A673 (cell line): Measurements from ENCODE around the gene CDKN2B-AS1. TPM values are rescaled to one million over a fixed set of nuclear protein-coding genes. Genes with fewer than 3 reads are reported as not detected.

Experiments
- BruUV-seq: library from RNA; stranded (reverse); fragments of 400-500 nt; replicated peaks from 2 replicates; lab custom pipeline; 2021; lab: Mats Ljungman, UMichigan
- CTCF ChIA-PET: fragments of 300-600 bp; sonication (Branson Sonifier 250); formaldehyde crosslinking; loops from one replicate; lab custom pipeline; 2022; ENCODE audit warnings: antibody characterized with exemption; lab: Charles Lee
- POLR2A ChIA-PET: fragments of 300-600 bp; sonication (Branson Sonifier 250); formaldehyde crosslinking; loops from one replicate; lab custom pipeline; 2022; ENCODE audit warnings: antibody characterized with exemption; ENCODE audit not compliant: low non-redundant PET; lab: Charles Lee
- DNase-seq: peaks from one replicate; pipeline ENCODE4 v3.0.0-alpha.2; 2015; ENCODE audit warnings: low spot score
- H3K27ac ChIP-seq: fragments of 200-600 bp; sonication (generic); 2 replicates; pipeline ENCODE4 v1.5.1; 2016; ENCODE audit warnings: mixed run types, low read depth, mild to moderate bottlenecking, mixed read lengths, antibody characterized with exemption, low read length; ENCODE audit not compliant: poor library complexity, severe bottlenecking
- H3K27me3 ChIP-seq: fragments of 200-600 bp; sonication (generic); replicated peaks from 2 replicates; pipeline ENCODE4 v1.6.1; 2017; ENCODE audit warnings: mixed run types, low read depth, mild to moderate bottlenecking, mixed read lengths, antibody characterized with exemption, low read length; ENCODE audit not compliant: insufficient read depth, poor library complexity
- H3K36me3 ChIP-seq: fragments of 200-600 bp; sonication (generic); 2 replicates; pipeline ENCODE4 v1.6.1; 2016; ENCODE audit warnings: mixed run types, mild to moderate bottlenecking, mixed read lengths, antibody characterized with exemption, low read length; ENCODE audit not compliant: insufficient read depth, poor library complexity, severe bottlenecking
- H3K4me1 ChIP-seq: fragments of 200-600 bp; sonication (generic); 2 replicates; pipeline ENCODE4 v1.6.1; 2017; ENCODE audit warnings: mixed run types, mild to moderate bottlenecking, mixed read lengths, antibody characterized with exemption, low read length; ENCODE audit not compliant: insufficient read depth, poor library complexity, severe bottlenecking
- H3K4me3 ChIP-seq: fragments of 200-600 bp; sonication (generic); 2 replicates; pipeline ENCODE4 v1.5.1; 2016; ENCODE audit warnings: low read depth, mixed run types, mild to moderate bottlenecking, mixed read lengths, low read length; ENCODE audit not compliant: poor library complexity, severe bottlenecking
- H3K9me3 ChIP-seq: fragments of 200-600 bp; sonication (generic); 2 replicates; pipeline ENCODE4 v1.6.1; 2016; ENCODE audit warnings: mixed run types, low read depth, mild to moderate bottlenecking, mixed read lengths, antibody characterized with exemption, low read length; ENCODE audit not compliant: poor library complexity, severe bottlenecking
- EZH2 ChIP-seq: fragments of 200-600 bp; sonication (generic); IDR thresholded peaks from 2 replicates; pipeline ENCODE4 v1.6.1; 2017; ENCODE audit warnings: borderline replicate concordance, low read depth, mild to moderate bottlenecking, mixed read lengths, antibody characterized with exemption, low read length; ENCODE audit not compliant: poor library complexity, severe bottlenecking
- intact Hi-C: fragments of 100-400 bp; cut with micrococcal nuclease; formaldehyde crosslinking; loops from one replicate; pipeline ENCODE4 v1.10.0; 2022; ENCODE audit not compliant: unreplicated experiment
- total RNA-seq: library from RNA; stranded (reverse); gene quantifications from 2 replicates; pipeline ENCODE4 v1.2.3, GENCODE V29; 2021
- TF ChIP-seq, protein P1 (sequence below): fragments of 300-800, 200-600 bp; sonication (generic); conservative IDR thresholded peaks from 2 replicates; pipeline ENCODE4 v1.5.1; 2017; ENCODE audit warnings: low read depth, mild to moderate bottlenecking, antibody characterized with exemption, low read length, moderate library complexity, mixed read lengths

Gene CDKN2B-AS1
- total RNA-seq, 1 experiment from 2014 or later: not detected

DNA sequence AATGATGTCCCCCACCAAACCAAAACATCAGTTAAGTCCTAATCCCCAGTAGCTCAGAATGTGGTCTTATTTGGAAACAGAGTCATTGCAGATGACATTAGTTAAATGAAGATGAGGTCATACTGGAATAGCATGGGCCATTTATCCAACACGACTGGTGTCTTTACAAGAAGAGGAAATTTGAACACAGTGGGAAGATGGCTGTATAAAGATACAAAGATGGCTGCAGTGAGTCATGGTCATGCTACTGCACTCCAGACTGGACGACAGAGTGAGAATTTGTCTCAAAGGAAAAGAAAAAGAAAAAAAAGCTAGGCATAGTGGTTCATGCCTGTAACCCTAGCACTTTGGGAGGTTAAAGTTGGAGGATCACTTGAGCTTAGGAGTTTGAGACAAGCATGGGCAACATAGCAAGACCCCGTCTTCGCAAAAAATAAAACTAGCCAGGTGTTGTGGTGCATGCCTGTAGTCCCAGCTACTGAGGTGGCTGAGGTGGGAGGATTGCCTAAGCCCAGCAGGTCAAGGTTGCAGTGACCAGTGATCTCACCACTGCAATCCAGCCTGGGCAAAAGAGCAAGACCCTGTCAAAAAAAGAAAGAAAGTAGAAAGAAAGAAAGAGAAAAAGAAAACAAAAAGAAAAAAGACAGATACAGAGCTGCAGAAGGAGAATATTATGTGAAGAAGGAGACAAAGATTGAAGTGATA lies 144.5 kb downstream of the CDKN2B-AS1 start:
- no peak for DNase-seq
- ChIA-PET CTCF (no interaction called here), POLR2A (no interaction called here)
- Histone ChIP-seq H3K36me3 (no peaks in the 10 kb centered on the region), H3K27me3 (no peaks in the 10 kb centered on the region), H3K27ac (no peak overlapping the region), H3K9me3 (no peaks in the 10 kb centered on the region), H3K4me1 (no peaks in the 10 kb centered on the region), H3K4me3 (no peak overlapping the region)
- intact Hi-C loops: no loop called here
- TF ChIP-seq EZH2: no peak
- TF ChIP-seq, protein P1, sequence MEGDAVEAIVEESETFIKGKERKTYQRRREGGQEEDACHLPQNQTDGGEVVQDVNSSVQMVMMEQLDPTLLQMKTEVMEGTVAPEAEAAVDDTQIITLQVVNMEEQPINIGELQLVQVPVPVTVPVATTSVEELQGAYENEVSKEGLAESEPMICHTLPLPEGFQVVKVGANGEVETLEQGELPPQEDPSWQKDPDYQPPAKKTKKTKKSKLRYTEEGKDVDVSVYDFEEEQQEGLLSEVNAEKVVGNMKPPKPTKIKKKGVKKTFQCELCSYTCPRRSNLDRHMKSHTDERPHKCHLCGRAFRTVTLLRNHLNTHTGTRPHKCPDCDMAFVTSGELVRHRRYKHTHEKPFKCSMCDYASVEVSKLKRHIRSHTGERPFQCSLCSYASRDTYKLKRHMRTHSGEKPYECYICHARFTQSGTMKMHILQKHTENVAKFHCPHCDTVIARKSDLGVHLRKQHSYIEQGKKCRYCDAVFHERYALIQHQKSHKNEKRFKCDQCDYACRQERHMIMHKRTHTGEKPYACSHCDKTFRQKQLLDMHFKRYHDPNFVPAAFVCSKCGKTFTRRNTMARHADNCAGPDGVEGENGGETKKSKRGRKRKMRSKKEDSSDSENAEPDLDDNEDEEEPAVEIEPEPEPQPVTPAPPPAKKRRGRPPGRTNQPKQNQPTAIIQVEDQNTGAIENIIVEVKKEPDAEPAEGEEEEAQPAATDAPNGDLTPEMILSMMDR: no peak
- no TSS peak for BruUV-seq

DNA sequence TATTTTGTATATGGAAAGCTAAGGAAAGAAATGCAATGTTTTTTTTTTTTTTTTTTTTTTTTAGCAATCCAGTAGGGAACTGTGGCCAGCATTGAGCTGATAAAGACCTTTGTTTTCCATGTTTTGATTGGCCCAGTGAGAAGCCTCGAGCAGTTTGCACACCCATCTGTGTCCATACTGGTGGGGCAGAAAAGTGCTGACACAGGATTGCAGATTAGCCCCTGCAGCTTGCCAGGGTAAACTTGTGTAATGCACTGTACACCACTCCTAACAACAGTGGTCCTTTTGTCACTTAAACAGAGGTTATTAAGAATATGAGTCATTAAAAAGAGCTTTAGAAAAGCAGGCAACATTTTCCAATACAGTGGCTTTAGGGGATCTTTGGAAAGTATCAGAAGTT lies 147.3 kb downstream of the CDKN2B-AS1 start:
- Histone ChIP-seq H3K27me3 (no peaks in the 10 kb centered on the region), H3K27ac (no peak overlapping the region), H3K9me3 (no peaks in the 10 kb centered on the region), H3K36me3 (no peaks in the 10 kb centered on the region), H3K4me1 (no peaks in the 10 kb centered on the region), H3K4me3 (no peak overlapping the region)
- ChIA-PET CTCF (no interaction called here), POLR2A (no interaction called here)
- intact Hi-C loops: no loop called here
- no peak for TF ChIP-seq EZH2
- TF ChIP-seq, protein P1: no peak
- no peak for DNase-seq
- no TSS peak for BruUV-seq

DNA sequence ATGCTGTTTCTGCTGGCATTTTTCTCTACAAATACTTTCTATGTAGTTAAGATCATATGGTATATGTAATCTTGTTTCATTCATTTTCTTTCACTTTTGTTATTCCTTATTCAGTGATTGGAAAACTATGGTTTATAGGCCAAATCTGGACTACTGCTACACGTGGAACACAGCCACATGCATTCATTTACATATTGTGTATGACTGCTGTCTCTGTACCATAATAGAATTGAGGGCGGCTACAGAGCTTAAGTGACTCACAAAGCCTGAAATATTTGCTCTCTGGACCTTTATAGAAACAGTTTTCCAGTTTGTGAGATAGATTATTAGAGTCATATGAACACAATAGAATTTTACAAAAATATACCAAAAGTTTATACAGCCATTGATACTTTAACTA lies 148.1 kb downstream of the CDKN2B-AS1 start:
- H3K4me3 ChIP-seq: no peak overlapping the region
- ChIA-PET CTCF (no interaction called here), POLR2A (no interaction called here)
- no peaks in the 10 kb centered on the region for H3K9me3 ChIP-seq
- TF ChIP-seq EZH2: no peak
- TF ChIP-seq, protein P1: no peak
- intact Hi-C loops: no loop called here
- no peak overlapping the region for H3K27ac ChIP-seq
- H3K4me1 ChIP-seq: no peaks in the 10 kb centered on the region
- BruUV-seq: no TSS peak
- H3K27me3 ChIP-seq: no peaks in the 10 kb centered on the region
- no peaks in the 10 kb centered on the region for H3K36me3 ChIP-seq
- DNase-seq: no peak
